K562 (cell line): ENCODE results near the gene TMEM208. TPM values are rescaled to one million over a fixed set of nuclear protein-coding genes. Genes with fewer than 3 reads are reported as not detected.
A peak's percentile ranks its signal among the peaks of the same experiment; 100 is the strongest.

Experiments used
- ATF3 ChIP-seq, 2 experiments: fragments of 450-650 bp in 1 of 2; sonication (generic) in 1 of 2; formaldehyde crosslinking in 1 of 2; IDR thresholded peaks in 1 of 2; conservative IDR thresholded peaks in 1 of 2; 2 replicates each; pipeline versions ENCODE4 v1.6.1 to v1.8.1; 2016 to 2023; ENCODE audit warnings: mild to moderate bottlenecking in 2 of 2, moderate library complexity in 2 of 2, inconsistent platforms in 1 of 2, missing genetic modification reagents in 1 of 2
- CREM ChIP-seq: IDR thresholded peaks from 2 replicates; pipeline ENCODE4 v1.6.1; 2014; ENCODE audit warnings: antibody characterized with exemption, low read depth
- FOXK2 ChIP-seq, 2 experiments: fragments of 450-650 bp; IDR thresholded peaks in 1 of 2; conservative IDR thresholded peaks in 1 of 2; 2 replicates each; pipeline ENCODE4 v1.6.1; 2016; ENCODE audit warnings: low read depth in 2 of 2, mild to moderate bottlenecking in 1 of 2
- GTF2A2 ChIP-seq: IDR thresholded peaks from 2 replicates; pipeline ENCODE4 v1.6.1; 2016; ENCODE audit warnings: mild to moderate bottlenecking, missing genetic modification characterization, missing compliant biosample characterization
- MGA ChIP-seq: fragments of 450-650 bp; IDR thresholded peaks from 2 replicates; pipeline ENCODE4 v1.6.1; 2016; ENCODE audit warnings: mild to moderate bottlenecking, moderate library complexity
- PCBP1 ChIP-seq: fragments of 200-400 bp; formaldehyde crosslinking; IDR thresholded peaks from 2 replicates; pipeline ENCODE4 v1.6.1; 2018; ENCODE audit warnings: mild to moderate bottlenecking, low read depth, low read length; ENCODE audit not compliant: poor library complexity, severe bottlenecking
- PHB ChIP-seq: fragments of 250-450 bp; sonication (Bioruptor Pico); IDR thresholded peaks from 2 replicates; pipeline ENCODE4 v1.5.0; 2021
- TCFL5 ChIP-seq: fragments of 250-450 bp; sonication (Bioruptor Pico); conservative IDR thresholded peaks from 2 replicates; pipeline ENCODE4 v1.6.1; 2021; ENCODE audit warnings: mild to moderate bottlenecking, moderate library complexity, matching md5 sums
- U2AF1 ChIP-seq: fragments of 200-400 bp; formaldehyde crosslinking; optimal IDR thresholded peaks from 2 replicates; pipeline ENCODE3; 2017; ENCODE audit warnings: mild to moderate bottlenecking, low read depth, low read length, moderate library complexity
- ZBTB11 ChIP-seq, 3 experiments: fragments of 200-800 bp in 1 of 3; fragments of 250-450 bp in 1 of 3; fragments of 450-650 bp in 1 of 3; sonication (Bioruptor Pico) in 1 of 3; sonication (Bioruptor generic) in 1 of 3; formaldehyde crosslinking in 1 of 3; IDR thresholded peaks; 2 replicates each; pipeline versions ENCODE4 v1.6.1 to v1.8.0; 2016 to 2022; ENCODE audit warnings: mild to moderate bottlenecking in 2 of 3, missing genetic modification characterization in 2 of 3, missing compliant biosample characterization in 1 of 3, moderate library complexity in 1 of 3
- ZNF75A ChIP-seq: fragments of 450-650 bp; formaldehyde crosslinking; IDR thresholded peaks from 2 replicates; pipeline ENCODE4 v1.4.0; 2020; ENCODE audit warnings: mild to moderate bottlenecking
- polyA plus RNA-seq, 8 experiments: library from polyadenylated mRNA; depleted of rRNA in 4 of 8; stranded (reverse) in 5 of 8; unstranded in 3 of 8; fragments of >200 nt; fragmentation: Nextera tagmentation in 2 of 8; fragmentation: Illumina TruSeq in 1 of 8; extraction: Ambion mirVana in 2 of 8; extraction: Trizol in 1 of 8; gene quantifications; 2 replicates each; pipeline versions ENCODE4 v1.2.1 to v1.2.3, GENCODE V29; 2011 to 2014; ENCODE audit warnings: inconsistent platforms in 1 of 8, missing spikeins in 1 of 8
- total RNA-seq, 7 experiments: library from RNA; depleted of rRNA in 6 of 7; stranded (reverse); fragments of >200 nt in 6 of 7; fragmentation: Illumina TruSeq in 2 of 7; extraction: Trizol in 2 of 7; gene quantifications; 2 replicates each; pipeline versions ENCODE4 v1.2.1 to v1.2.3, GENCODE V29; 2011 to 2021; ENCODE audit warnings: low replicate concordance in 1 of 7

The TMEM208 gene
- total and polyA plus RNA-seq, 9 of the 15 experiments (the other 6 are each of a cell fraction or from before 2014, with no cell fraction given) = 31.8 to 239 (median 54.3) TPM

GRCh38 chr16:67268136-67268579 lies 41.2 kb downstream of the TMEM208 start (continued):
- TF ChIP-seq MGA (peak; percentile 36; the same call in 1 of the 2 replicates), U2AF1 (no peak), ZNF75A (no peak), TCFL5 (CRISPR knock-in tag) (no peak), CREM (peak; percentile 69), PHB (CRISPR knock-in tag) (no peak), FOXK2 (conservative IDR thresholded peaks at IDR 0.05 in 1 of 2, IDR thresholded peaks at IDR 0.05 in 1 of 2; ENCODE audit: low read depth in 2 of 2) (peak; percentile 10 to 37; a peak in 2 of 4 replicates), ZBTB11 (CRISPR knock-in tag; IDR thresholded peaks at IDR 0.05) (peak in 1 of 3 experiments; percentile 78; a peak in 2 of 6 replicates), PCBP1 (no peak), ATF3 (IDR thresholded peaks at IDR 0.05) (peak; percentile 94), ATF3 (CRISPR knock-in tag; conservative IDR thresholded peaks at IDR 0.05) (peak; percentile 80; the same call in 1 of the 2 replicates), GTF2A2 (tag) (no peak)
